Suppressor macrophage (primary cell): ENCODE data around the gene ZFR2.

Experiments
- DNase-seq, 4 experiments: peaks; one replicate each; pipeline ENCODE4 v3.0.0-alpha.2; 2020 to 2022

Gene ZFR2

DNA sequence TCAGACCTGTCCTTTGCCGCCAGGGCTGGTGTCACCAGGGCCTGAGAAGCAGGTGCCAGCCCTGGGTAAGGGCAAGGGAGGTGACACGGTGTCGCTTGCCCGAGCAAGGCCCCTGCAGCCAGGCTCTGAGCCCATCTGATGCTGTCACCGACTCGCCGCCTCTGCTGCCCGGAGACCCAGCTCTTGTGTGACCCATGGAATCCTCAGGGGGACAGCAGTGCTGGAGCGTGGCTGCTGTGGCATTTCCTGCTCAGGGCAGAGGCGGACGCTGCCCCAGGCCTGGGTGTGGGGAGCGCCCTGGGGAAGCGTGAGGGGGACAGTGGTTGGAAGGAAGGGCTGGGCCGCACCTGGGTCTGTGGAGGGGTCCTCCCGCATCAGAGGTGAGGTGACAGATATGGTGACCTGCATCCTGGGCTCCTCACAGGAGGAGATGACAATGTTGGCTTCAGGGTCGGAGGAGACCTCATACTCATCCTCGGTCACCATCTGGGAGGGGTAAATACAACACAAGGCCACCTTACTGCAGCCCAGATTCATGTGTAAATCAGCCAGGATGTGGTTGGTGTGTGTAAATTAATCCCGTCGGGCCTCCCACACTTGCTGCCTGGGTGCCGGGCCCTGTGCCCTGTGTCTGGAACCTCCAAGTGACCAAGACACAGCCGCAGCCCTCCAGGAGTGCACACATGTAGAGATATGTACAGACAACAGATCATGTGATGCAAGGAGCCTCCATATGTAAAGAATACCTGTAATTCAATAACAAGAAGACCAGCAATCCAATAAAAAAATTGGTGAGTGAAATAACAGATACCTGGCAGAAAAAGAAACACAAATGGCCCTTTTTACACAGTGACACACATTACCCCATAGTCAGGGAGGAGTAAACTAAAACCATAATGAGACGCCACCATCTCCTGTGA lies 55.1 kb downstream of the ZFR2 start:
- DNase-seq: no peak

DNA sequence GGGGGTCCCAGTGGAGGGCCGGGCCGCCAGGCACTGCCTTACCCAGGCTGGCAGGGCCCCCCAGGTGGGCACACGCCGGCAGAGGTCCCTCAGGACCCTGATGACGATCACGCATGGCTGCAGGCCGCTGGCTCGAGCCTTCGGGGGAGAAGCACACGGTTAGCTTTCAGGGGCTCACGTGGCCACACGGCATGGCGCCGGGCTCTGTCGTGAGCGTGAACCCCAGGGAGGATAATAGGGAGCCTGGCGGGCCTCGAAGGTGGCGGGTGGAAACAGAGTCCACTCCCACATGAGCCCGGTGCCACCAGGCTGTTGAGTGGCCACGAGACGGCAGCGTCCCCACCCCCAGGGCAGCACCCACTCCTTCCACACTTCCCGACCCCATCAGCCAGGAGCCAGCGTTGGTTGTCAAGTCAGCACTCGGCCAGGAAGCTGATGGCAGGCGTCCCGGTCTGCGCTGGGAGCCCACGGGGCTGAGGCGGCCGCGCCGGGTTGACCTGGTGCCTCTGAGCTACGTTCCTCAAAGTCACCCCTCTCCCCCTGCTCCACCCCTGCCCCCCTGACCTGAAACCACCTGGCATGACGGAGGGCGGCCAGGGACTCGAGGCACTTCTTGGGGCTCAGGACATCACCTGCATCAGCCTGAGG lies 58.0 kb downstream of the ZFR2 start:
- DNase-seq: peak in 2 of 4 experiments; percentile 38 to 46

DNA sequence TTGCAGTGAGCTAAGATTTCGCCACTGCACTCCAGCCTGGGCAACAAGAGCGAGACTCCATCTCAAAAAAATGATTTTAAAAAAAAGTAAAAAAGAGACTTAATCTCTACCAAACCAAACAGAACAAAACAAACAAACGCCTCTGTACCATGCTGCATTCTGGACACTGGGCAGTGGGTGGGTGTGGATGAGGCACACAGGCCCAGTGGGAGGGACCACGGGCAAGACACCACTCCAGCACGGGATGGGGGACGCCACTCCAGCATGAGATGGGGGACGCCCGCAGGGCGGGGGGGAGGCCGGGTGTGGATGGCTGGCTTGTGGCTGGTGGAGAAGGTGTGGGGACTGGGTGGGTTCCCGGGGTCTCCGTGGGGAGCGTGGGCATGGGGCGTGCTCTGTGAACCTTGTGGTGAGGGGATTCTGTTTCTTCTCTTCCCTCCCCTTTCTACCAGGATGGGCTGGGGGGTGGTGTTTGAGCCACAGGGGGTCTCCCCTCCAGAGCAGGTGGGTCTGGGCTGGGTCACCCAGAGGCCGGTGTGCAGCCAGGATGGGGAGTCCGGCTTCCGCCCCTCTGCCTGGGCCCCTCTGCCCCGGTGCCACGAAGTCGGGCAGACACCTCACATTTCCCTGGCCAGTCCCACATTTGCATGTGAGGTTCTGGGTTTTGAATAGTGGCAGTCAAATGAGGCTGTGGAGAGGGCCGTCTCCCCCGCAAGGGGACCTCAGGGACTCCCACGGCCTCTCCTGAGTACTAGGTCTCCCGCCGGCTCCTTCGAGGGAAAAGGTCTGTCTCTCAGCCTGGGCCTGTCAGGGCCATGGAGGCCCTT lies 58.7 kb downstream of the ZFR2 start:
- DNase-seq: peak in 1 of 4 experiments; percentile 20

DNA sequence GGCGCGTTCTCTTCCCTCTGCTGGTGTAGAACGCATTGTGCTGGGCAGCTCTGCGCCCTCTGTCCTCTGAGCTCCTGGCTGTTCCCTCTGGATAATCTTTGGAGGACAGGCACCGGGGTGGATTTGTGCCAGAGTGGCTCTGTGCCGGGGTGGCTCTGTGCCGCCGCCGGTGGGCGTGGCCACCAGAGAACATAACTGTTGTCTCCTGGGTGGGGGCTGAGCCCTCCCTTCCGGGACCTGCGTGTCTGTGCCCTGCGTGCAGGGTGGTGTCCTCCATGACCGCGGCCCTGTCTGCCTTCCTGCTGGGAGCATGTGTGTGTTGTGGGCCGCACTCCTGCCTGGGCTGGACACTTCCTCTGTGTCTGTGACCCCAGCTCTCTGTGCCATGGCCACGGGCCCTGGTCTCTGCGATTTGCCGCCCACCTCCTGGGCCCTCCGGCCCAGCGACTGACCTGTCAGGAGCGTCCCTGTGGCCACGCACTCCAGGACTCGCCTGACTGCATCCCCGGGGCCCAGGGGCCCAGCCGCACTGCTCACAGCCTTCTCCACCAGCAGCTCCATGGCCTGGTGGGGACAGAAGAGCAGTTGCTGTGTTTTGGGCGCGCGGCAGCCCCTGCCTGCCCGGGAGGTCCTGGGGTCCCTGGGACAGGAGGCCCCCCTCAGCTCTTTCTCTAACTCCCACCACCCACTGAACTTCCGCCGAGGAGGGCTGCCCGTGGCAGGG lies 60.3 kb downstream of the ZFR2 start:
- no peak for DNase-seq

DNA sequence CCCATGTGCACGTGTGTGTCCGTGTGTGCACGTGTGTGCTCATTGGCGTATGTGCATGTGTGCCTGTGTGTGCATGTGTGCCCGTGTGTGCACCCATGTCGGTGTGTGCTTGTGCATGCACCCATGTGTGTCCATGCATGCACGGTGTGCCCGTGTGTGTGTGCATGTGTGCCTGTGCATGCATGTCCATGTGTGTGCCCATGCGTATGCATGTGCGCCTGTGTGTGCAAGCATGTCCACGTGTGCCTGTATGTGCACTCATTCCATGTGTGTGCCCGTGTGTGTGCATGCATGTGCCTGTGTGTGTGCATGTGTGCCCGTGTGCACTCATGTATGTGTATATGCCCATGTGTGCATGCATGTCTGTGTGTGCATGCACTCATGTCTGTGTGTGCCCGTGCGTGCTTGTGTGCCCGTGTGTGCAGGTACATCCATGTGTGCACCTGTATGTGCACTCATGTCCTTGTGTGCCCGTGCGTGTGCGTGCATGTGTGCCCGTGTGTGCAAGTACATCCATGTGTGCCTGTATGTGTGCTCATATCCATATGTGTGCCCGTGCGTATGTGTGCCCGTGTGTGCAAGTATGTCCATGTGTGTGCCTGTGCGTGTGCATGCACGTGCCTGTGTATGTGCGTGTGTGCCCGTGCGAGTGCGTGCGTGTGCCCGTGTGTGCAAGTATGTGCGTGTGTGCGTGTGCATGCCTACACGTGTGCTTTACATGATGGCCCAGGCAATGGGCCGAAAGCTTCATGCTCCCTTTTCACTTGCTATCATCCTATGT lies 61.1 kb downstream of the ZFR2 start:
- DNase-seq: no peak

DNA sequence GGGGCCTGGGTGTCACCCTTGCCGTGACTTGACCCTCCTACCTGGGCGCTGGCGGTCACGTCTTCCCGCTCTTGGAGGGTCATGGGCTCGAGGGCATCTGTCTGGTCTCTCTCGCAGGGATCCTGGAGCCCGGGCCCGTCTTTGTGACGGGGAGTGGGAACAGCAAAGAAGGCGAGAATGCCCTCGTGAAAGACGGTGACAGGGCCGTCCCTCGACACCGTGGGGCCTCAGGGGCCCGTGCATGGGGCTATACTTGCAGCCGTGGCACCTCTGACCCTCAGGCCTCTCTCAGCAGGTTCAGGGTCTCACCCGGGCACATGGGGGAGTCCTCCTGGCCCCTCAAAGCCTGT lies 61.7 kb downstream of the ZFR2 start:
- DNase-seq: no peak

DNA sequence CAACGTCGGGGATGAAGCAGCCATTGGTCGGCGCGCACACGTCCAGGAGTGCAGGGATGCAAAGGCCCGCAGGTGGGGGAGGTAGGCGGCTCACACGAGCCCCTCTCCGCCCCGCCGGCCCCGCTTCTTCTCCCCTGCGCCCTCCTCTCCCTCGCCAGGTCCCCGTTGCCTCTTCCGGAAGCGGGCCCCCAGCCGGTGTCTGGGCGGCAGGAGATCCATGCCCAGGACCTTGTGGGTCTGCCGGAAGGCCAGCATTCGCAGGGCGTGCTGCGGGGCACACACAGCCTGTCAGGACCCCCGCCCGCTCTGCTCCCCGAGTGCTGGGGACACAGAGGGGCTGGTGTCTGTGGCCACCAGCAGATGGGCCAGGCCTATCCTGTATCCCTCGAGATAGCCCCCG lies 63.0 kb downstream of the ZFR2 start:
- no peak for DNase-seq

DNA sequence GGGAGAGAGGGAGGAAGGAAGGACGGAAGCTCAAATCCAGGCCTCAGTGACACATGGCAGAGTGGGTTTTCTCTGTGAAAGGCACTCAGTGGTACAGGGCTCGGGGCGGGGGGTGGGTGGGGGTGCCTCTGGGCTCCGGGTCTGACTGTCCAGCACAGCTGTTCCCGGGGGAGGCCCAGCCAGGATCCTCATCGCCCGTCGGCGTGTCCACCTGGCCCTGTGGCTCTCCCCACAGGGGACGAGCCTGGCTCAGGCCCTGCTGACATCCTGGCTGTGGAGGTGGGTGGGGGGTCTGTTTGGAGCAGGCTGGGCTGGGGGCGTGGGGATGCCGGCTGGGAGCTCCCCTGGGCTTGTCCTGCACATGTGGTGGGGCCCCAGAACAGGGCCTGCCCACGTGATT lies 64.4 kb downstream of the ZFR2 start:
- DNase-seq: no peak

DNA sequence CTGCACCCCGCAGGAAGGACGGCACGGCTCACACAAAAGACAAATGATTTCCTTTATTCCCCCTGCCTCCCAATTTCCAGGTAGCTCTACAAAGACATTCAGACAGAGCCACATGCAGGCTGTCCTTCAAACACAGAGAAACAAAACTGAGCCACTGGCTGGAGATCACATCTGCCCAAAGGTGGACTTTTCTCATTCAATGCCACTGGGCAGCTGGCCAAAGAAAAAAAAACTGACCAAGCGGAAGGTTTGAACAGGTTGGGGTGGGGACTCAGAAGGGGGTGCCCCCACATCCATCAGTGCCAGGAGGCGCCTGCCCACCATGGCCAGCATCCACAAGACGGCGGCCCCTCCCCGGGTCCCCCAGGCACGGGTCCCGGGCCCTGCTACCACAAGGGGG lies 64.9 kb downstream of the ZFR2 start:
- DNase-seq: no peak

DNA sequence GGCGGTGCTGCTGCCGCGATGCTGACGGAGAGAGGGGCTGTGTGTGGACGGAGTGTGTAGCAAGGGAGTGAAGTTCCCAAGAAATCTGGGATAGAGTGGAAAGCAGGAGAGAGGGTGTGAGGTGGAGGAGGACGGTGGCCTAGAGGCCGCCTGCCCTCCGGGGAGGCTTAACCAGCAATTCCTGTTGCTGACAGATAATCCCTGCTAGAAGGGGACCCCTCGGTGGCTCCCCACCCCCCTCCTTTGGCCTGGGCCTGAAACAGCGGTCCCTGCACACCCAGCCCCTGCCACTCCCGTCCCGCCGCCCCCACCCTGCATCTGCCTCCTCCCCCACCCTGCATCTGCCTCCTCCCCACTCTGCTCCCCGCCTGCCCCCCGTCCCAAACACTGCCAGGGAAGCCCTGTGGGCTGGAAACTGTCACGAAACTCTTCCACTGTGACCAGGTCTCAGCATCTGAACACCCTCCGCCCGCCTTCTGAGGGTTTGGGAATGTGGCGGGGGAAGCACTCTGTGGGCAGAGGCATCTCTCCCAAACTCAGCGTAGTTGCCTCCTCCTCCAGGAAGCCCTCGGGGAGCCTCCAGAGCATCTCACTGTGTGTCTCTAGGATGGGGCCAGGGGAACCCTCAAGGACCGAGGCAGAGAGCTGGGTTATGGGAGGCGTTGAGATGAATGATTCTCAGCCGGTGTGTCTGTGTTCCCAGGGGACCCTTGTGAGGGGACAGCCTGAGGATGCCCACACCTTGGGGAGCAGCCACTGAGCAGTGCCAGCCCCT lies 65.5 kb downstream of the ZFR2 start:
- no peak for DNase-seq

DNA sequence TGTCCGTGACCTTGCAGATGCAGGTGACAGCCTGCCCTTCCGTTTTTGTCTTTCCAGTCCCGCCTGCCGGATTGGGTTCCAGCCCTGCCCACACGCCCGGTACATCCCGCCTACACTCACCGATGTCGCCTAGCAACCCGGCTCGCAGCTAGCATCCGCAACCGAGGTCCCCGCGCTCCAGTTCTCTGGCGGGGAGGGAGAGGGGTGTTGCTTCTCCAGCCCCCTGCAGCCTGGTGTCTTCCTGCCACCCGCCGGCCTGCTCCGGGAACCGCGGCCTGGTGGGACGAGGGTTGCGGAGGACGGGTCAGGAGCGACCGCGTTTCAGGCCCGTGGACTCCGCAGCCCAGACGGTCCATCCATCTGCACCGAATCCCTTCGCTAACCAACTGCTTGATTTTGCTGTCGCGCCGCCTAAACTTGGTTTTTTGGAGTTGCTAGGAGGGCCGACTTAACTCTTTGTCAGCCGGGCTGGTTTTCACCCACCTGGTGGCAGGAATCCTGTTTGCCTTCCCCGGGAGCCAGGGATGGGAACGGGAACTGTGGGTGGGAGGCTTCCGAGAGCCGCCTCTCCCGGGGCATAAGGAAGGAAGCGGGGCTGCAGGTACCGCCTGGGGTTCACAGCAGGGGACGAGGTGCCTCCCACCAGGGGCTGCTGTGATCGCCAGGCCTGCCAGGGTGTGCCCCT lies 67.3 kb downstream of the ZFR2 start:
- DNase-seq: peak in 2 of 4 experiments; percentile 31 to 39

DNA sequence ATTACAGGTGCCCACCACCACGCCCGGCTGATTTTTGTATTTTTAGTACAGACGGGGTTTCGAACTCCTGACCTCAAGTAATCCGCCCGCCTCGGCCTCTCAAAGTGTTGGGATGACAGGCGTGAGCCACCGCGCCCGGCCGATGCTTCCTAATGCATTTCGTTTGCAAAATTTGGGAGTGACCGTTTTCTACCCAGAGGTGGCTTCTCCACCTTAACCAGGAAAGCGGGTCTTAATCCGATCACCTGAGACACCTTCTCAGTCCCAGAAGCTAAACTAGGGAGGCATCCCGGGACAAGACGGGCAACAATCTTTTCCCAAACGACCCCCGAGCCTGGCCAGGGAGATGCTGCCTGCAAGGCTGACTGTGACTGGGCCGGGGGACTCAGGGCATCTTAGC lies 67.8 kb downstream of the ZFR2 start:
- no peak for DNase-seq

DNA sequence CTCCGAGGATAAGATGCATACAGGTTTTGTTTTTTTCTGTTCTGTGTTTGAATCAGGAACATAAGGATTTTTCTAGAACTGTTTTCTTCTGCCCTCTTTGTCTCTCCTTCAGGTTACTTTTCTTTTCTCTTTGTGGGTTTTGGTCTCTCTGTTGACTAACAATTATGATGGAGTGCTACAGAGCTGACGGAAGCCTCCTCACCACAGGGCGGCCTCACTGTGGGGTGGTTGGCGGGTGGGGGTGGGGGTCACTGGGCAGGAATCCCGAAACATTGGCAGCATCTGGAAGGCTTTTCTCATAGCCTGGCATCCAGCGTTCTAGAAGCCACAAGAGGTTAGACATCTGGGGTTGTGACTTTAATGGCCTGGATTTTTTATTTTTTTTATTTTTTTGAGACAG lies 70.7 kb downstream of the ZFR2 start:
- DNase-seq: no peak

DNA sequence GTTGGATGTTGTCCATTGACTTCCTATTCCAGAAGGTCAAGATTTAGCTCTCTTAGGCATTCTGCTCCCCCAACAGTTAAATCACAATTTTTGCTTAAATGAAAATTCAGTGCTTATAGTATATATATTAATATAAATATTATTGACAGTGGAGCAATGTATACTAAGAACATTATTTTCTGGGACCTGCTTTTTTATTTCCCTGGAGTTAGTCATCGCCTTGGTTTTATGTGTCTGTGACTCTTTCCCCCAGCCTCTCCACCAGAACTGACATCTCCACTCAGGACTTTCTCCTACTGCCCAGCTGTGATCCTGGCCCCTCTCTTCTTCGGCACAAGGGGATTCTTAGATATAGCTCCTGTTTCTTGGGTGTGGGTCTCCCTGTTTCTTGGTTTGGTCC lies 72.5 kb downstream of the ZFR2 start:
- no peak for DNase-seq

DNA sequence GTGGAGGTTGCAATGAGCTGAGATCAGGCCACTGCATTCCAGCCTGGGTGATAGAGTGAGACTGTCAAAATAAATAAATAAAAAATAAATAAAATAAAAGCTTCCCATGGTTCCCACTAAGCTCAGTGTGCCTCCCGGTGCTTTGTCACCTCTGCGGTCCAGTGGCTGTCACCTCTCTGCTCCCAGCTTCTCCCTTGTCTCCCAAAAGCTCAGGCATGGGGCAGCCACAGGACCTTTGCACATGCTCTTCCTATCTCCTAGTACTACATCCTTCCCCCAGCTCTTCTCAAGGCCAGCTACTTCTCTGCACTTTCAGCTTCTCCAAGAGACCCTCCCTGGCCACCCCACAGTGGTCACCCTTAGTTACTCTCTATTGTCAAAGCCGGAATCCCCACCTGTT lies 75.0 kb downstream of the ZFR2 start:
- no peak for DNase-seq

DNA sequence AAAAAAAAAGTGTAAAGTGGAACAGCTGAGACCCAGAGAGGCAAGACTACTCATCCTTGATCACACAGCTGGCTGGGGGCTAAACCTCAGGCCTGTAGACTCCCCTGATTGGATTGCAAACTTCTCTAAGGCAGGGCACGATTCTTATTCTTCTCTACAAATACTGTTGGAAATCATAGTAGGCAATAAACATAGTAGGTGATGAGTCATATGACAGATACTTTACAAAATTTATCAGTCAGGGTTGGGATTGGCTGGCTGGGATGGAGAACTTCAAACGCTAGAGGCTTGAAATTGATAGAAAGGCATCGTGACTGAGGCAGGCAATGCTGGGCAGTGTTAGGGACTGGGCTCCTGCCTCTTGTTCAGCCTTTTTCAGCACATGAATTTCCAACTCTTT lies 76.7 kb downstream of the ZFR2 start:
- DNase-seq: no peak

DNA sequence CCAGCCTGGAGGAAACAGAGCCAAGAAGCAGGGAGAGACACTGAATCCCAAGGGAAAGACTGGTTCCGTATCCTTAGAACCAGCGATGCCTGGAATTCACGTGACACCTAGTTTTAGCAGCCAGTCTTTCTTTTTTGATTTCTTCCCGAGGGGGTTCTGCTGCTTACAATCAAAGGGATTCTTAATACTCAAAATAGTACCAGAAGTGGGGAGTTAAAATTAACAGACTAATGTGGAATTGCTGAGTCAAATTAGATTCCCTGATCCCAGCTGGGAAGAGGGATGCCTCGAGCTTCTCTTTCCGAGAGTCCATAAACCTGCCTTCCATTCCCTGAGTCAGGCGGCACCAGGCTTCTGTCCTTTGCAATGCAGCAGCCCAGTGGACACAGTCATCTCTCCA lies 77.9 kb downstream of the ZFR2 start:
- DNase-seq: no peak

DNA sequence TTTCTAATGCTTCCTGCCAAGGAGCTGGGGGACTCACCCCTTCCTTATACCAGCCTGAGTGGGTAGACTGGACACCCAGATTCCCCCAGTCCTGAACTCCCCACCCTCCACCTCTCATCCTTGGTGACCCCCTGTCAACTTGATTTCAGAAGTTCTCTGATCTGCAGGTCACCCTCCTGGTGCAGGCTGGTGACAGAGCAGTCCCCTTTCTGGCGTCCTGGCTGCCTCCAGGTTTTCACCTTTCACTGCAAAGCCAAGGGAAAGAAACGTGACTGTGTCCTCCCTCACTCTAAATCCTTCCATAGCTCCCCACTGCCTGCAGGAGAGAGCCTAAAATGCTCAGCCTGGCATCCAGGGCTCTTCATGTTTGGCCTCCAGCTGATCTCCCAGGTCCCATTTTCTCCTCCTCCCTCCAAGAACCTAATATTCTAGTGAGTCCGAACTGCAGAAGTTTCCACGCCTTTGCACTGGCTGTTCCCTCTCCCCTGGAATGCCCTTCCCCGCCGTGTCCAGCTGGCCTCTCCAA lies 78.6 kb downstream of the ZFR2 start:
- DNase-seq: no peak

DNA sequence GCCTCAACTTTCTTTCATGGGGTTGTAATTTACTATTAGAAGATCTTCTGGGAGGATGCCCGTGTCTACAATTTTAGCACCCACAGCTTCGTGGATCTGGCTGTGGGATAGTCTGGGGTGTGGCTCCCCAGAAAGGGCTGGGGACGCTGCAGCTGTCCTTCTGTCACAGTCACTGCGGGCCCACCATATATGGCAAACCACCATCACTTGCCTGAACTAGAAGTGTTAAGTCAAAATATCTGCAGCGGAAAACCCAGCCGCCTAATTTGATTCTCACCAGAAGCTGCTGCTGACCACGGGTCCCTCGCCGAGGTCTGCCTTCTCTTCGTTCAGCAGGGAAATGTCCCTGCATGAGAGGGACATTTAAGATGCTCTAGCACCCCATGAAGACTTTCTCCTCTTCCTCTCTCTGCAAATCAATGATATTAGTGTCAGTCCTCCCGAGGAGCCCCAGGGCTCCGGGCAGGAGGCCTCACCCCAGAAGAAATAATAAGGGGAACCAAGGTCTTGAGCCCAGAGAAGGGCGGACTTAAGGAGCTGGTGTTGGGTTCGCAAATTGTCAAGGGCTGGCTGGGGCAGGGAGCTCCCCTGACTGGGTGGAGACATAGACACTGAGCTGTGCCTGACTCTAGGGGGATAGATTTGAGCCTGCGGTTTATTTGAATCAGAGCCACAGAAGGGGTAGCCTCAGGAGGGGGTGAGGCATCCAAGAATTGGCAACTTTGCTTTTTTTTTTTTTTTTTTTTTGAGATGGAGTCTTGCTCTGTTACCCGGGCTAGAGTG lies 79.7 kb downstream of the ZFR2 start:
- no peak for DNase-seq
